Liver (tissue), 3 donors: ENCODE data around the gene ABLIM2.

Source experiments
- CTCF ChIP-seq: fragments of 150-350 bp; IDR thresholded peaks from 2 replicates; pipeline ENCODE4 v1.5.1; 2017; ENCODE audit warnings: improper control_type of control experiment, low read depth, low read length; ENCODE audit not compliant: missing input control
- JUND ChIP-seq, 2 donors: IDR thresholded peaks; 2 replicates each; pipeline ENCODE4 v1.6.1; 2016; ENCODE audit warnings: antibody characterized with exemption in 2 of 2
- MAX ChIP-seq: IDR thresholded peaks from 2 replicates; pipeline ENCODE4 v1.6.1; 2016; ENCODE audit warnings: antibody characterized with exemption
- NR2F2 ChIP-seq: IDR thresholded peaks from 2 replicates; pipeline ENCODE4 v1.6.1; 2016; ENCODE audit warnings: antibody characterized with exemption
- RAD21 ChIP-seq, 2 donors: IDR thresholded peaks; 2 replicates each; pipeline ENCODE4 v1.6.1; 2016; ENCODE audit warnings: antibody characterized with exemption in 2 of 2, mild to moderate bottlenecking in 2 of 2
- RXRA ChIP-seq, 2 donors: IDR thresholded peaks; 2 replicates each; pipeline ENCODE4 v1.6.1; 2017 to 2018; ENCODE audit warnings: antibody characterized with exemption in 2 of 2, mild to moderate bottlenecking in 1 of 2
- YY1 ChIP-seq: IDR thresholded peaks from 2 replicates; pipeline ENCODE4 v1.6.1; 2016; ENCODE audit warnings: antibody characterized with exemption, mild to moderate bottlenecking
- donor health status: healthy.
- donor health status: healthy.

GRCh38 chr4:8177956-8178355 is 19.3 kb upstream of the ABLIM2 start:
- TF ChIP-seq CTCF (no peak), NR2F2 (no peak), MAX (no peak), YY1 (no peak), JUND (IDR thresholded peaks at IDR 0.05) (no peak), RXRA (IDR thresholded peaks at IDR 0.05) (no peak), RAD21 (IDR thresholded peaks at IDR 0.05) (no peak)
